VCaP (cell line): Measurements from ENCODE around the gene RANGRF.

Experiments used
- H3K27ac ChIP-seq: fragments of 450-650 bp; 2 replicates; pipeline ENCODE4 v1.5.1; 2017
- TF ChIP-seq, protein P1 (sequence below): fragments of 450-650 bp; conservative IDR thresholded peaks from 2 replicates; pipeline ENCODE4 v1.5.1; 2017; ENCODE audit warnings: mild to moderate bottlenecking, moderate library complexity

RANGRF gene

DNA sequence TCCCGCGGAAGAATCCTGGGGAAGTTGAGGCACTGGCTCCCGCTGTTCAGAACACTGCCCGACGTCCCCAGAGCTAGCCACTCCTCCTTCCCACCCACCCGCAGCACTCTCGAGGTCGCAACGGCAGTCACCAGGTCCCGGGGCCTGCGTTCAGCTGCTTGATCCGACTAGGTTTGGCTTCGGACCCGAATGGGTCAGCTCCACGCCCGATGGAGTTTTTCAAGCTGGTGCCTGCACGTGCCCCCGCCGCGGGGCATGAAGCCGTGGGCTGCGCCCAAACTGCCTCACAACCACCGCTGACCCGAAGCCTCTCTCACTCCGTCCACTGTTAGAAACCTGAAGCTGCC, 38.8 kb downstream of the RANGRF start:
- TF ChIP-seq, protein P1, sequence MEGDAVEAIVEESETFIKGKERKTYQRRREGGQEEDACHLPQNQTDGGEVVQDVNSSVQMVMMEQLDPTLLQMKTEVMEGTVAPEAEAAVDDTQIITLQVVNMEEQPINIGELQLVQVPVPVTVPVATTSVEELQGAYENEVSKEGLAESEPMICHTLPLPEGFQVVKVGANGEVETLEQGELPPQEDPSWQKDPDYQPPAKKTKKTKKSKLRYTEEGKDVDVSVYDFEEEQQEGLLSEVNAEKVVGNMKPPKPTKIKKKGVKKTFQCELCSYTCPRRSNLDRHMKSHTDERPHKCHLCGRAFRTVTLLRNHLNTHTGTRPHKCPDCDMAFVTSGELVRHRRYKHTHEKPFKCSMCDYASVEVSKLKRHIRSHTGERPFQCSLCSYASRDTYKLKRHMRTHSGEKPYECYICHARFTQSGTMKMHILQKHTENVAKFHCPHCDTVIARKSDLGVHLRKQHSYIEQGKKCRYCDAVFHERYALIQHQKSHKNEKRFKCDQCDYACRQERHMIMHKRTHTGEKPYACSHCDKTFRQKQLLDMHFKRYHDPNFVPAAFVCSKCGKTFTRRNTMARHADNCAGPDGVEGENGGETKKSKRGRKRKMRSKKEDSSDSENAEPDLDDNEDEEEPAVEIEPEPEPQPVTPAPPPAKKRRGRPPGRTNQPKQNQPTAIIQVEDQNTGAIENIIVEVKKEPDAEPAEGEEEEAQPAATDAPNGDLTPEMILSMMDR, result no peak
- H3K27ac ChIP-seq, result no peak overlapping the region

DNA sequence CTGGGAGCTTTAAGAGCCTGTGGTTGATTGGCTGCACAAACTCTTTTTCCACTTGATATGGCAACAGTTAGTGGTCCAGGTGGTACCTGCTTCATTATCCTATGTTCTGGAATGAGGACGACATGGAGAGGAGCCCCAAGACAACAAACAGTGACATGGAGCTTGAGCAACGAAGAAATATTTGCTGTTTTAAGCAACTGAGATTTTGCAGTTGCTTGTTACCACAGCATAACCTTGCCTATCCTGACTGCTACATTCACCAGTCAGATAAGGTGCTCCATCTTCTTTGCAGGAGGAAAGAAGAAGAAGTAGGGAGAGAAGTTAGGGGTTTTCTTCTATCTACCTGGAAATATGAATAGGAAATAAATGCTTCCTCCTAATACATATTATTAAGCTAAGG, 43.7 kb downstream of the RANGRF start:
- TF ChIP-seq, protein P1, result no peak

DNA sequence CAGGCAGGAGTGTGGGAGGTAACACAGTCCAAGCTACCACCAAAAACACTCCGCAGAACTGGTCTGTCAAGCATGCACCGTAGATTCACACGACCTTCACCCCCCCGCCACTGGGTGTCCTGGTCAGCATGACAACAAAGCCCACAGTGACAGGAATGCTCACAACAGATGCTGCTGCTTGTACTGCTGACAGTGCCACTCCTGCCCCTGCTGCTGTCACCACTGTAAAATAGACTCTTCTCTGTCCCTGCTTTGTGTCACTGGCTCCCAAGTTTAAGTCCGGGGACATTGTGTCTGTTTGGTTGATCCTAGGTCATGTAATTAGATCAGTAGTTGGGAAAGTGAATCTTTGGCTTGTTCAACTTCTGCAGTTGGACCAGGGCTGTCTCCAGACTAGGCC, 44.2 kb downstream of the RANGRF start:
- TF ChIP-seq, protein P1, result no peak
- H3K27ac ChIP-seq, result peak overlapping the region; percentile 55

More for the DNA sequence above, 43.7 kb downstream of the RANGRF start:
- H3K27ac ChIP-seq, result peak overlapping the region; percentile 55

DNA sequence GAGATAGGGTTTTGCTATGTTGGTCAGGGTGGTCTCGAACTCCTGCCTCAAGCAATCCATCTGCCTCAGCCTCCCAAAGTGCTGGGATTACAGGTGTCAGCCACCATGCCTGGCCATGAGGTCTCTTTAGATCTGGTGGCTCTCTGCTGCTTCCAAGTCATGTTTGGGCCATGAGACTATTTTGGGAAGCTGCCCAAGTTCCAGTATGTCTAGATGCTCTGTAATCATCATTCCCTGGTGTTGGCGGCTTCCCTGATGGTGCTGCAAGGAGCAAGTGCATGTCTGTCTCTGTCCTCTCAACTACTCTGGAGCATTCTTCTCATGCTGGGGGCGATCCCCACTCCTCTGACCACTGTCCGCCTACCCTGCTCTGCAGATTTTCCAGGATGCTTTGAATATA, 44.8 kb downstream of the RANGRF start:
- TF ChIP-seq, protein P1, result no peak
- peak overlapping the region; percentile 55 for H3K27ac ChIP-seq

DNA sequence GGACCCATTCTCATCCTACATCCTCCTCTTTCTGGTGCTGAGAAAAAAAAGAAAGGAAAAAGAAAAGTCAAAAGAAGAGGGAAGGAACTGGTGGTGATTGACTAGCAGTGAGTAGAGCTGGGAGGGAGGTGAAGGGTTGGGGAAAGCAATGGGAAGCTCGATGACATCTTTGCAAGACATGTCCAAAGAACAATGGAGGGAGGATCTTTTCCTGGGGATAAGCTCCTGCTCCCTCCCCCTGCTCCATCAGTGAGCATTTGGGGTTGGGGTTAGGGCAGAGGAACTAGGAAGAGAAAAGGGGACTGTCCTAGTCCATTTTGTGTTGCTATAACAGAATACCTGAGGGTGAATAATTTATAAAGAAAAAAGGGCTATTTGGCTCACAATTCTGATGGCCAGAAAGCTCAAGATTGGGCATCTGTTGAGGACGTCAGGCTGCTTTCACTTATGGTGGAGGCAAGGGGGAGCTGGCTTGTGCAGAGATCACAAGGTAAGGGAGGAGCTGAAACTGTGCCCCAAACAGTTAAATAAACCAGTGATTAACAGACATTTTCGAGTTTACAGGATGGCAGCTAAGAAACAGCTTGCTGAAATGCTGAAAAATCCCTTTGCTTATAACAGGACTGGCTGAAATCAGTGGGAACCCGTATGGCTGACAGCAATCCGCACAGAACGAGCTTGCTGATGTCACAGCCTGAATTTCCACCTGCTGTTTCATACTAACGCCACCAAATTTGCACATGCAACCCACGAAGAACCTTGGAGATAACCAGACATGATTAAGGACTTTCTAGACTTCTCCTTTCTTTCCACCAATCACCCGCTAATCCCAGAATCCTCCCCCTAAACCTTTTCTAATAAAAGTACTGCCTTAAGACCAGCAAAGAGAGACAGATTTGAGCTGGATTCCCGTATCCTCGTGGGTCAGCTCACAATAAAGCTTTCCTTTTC, 49.6 kb downstream of the RANGRF start:
- TF ChIP-seq, protein P1, result no peak
- H3K27ac ChIP-seq, result no peak overlapping the region

DNA sequence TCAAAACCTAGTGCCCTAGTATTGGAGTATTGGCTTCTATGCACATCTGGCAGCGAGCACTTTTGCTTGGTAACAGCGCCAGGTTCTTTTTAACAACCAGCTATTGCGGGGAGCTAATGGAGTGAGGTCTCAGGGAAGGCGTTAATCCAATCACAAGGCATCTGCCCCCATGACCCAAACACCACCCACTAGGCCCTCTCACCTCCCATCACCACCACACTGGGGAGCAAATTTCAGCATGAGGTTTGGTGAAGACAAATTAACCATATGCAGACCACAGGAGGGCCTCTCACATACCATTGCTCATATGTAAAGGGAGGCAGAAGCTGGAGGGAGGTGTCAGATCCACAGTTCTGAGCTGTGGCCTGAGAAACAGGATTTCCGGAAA, 50.3 kb downstream of the RANGRF start:
- no peak overlapping the region for H3K27ac ChIP-seq
- TF ChIP-seq, protein P1, result no peak

DNA sequence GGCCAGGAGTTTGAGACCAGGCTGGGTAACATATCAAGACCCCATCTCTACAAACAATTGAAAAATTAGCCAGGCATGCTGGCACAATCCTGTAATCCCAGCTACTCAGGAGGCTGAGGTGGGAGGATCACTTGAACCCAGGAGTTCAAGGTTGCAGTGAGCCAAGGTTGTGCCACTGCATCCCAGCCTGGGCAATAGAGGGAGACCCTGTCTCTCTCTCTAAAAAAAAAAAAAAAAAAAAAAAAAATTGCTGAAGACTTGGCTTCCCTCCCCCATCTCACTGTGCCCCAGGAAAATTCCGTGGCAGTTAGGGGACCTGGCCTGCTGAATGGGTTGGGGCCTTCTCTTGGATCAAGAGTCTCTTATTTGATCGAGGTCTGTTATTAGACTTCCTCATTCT, 51.1 kb downstream of the RANGRF start, which contains the start of gene ODF4:
TSS of gene ODF4 (plus strand) at position 301 of the 400 bp plus-strand sequence. CDS start 212 bp downstream, outside the sequence.
- no peak within 1 kb of the TSS for H3K27ac ChIP-seq
- TF ChIP-seq, protein P1, result no peak
